Muscle of leg (tissue), 11 donors: ENCODE measurements around the gene LPCAT1. TPM values are rescaled to one million over a fixed set of nuclear protein-coding genes. Genes with fewer than 3 reads are reported as not detected.
A peak's percentile ranks its signal among the peaks of the same experiment; 100 is the strongest.

Source experiments
- DNase-seq: peaks from one replicate; pipeline ENCODE4 v3.0.0; 2013
- H3K27ac ChIP-seq: one replicate; pipeline ENCODE4 v1.5.1; 2013; ENCODE audit warnings: mild to moderate bottlenecking, low read length, control low read depth
- H3K27me3 ChIP-seq: one replicate; pipeline ENCODE4 v1.6.1; 2013; ENCODE audit warnings: low read length; ENCODE audit not compliant: control insufficient read depth, insufficient read depth
- H3K36me3 ChIP-seq: one replicate; pipeline ENCODE4 v1.6.1; 2013; ENCODE audit warnings: low read length; ENCODE audit not compliant: control insufficient read depth, insufficient read depth
- H3K4me1 ChIP-seq: one replicate; pipeline ENCODE4 v1.6.1; 2013; ENCODE audit warnings: low read length; ENCODE audit not compliant: control insufficient read depth, insufficient read depth
- H3K4me3 ChIP-seq: one replicate; pipeline ENCODE4 v1.5.1; 2013; ENCODE audit warnings: low read length, control low read depth
- H3K9me3 ChIP-seq: replicated peaks from 2 replicates; pipeline ENCODE4 v1.6.1; 2013; ENCODE audit warnings: low read depth, low read length; ENCODE audit not compliant: control insufficient read depth
- WGBS: methylation state at CpG from one replicate; pipeline ENCODE4 v1.1.5; 2013; ENCODE audit warnings: missing lambda C conversion rate; ENCODE audit not compliant: insufficient coverage; 5-methylcytosine and 5-hydroxymethylcytosine counted together
- polyA plus RNA-seq, 8 donors: library from polyadenylated mRNA; unstranded; fragments of 120-200 nt; gene quantifications; one replicate each; pipeline versions ENCODE4 v1.2.1 to v1.2.3, GENCODE V29; 2013; ENCODE audit warnings: inconsistent platforms in 1 of 8, low replicate concordance in 1 of 8; ENCODE audit not compliant: insufficient read length in 8 of 8, insufficient read depth in 1 of 8
- total RNA-seq: library from RNA; stranded (reverse); fragments of 120-200 nt; gene quantifications from one replicate; pipeline ENCODE4 v1.2.4, GENCODE V29; 2013

The LPCAT1 gene
- total and polyA plus RNA-seq, 9 donors, result 23.6 to 47.6 (median 34.1) TPM

- H3K4me1 ChIP-seq, result peaks cover 54% of the 10 kb centered on the region
Observed at GRCh38 chr5:1503241-1504068, 20.3 kb downstream of the LPCAT1 start.

GRCh38 chr5:1502737-1503120, 21.0 kb downstream of the LPCAT1 start:
- H3K4me3 ChIP-seq, result no peak overlapping the region
- WGBS, result 96% methylated on average over 9 of the region's 10 CpGs
- no peak for DNase-seq
- H3K36me3 ChIP-seq, result peaks cover 14% of the 10 kb centered on the region
- no peaks in the 10 kb centered on the region for H3K27me3 ChIP-seq
- peaks cover 59% of the 10 kb centered on the region for H3K4me1 ChIP-seq
- no peaks in the 10 kb centered on the region for H3K9me3 ChIP-seq
- peak overlapping the region; percentile 45 for H3K27ac ChIP-seq

More at GRCh38 chr5:1503241-1504068, 20.3 kb downstream of the LPCAT1 start:
- no peaks in the 10 kb centered on the region for H3K27me3 ChIP-seq
- H3K36me3 ChIP-seq, result peaks cover 17% of the 10 kb centered on the region
- H3K4me3 ChIP-seq, result no peak overlapping the region
- H3K27ac ChIP-seq, result peak overlapping the region; percentile 45
- WGBS, result 69% methylated on average over 18 of the region's 24 CpGs
- no peaks in the 10 kb centered on the region for H3K9me3 ChIP-seq
- DNase-seq, result peak; percentile 78

- Histone ChIP-seq H3K4me1 (peaks cover 64% of the 10 kb centered on the region), H3K9me3 (no peaks in the 10 kb centered on the region), H3K4me3 (no peak overlapping the region), H3K27ac (no peak overlapping the region), H3K27me3 (no peaks in the 10 kb centered on the region), H3K36me3 (peaks cover 14% of the 10 kb centered on the region)
- DNase-seq, result peak; percentile 60
- 87% methylated on average over 18 of the region's 23 CpGs for WGBS
Observed at GRCh38 chr5:1502046-1502736, 21.6 kb downstream of the LPCAT1 start.

- 94% methylated on average over 27 of the region's 28 CpGs for WGBS
- H3K27ac ChIP-seq, result no peak overlapping the region
- peaks cover 66% of the 10 kb centered on the region for H3K4me1 ChIP-seq
- H3K36me3 ChIP-seq, result peaks cover 9% of the 10 kb centered on the region
- no peaks in the 10 kb centered on the region for H3K9me3 ChIP-seq
- H3K4me3 ChIP-seq, result no peak overlapping the region
- no peaks in the 10 kb centered on the region for H3K27me3 ChIP-seq
- DNase-seq, result no peak
Observed at GRCh38 chr5:1501372-1502045, 22.3 kb downstream of the LPCAT1 start.

GRCh38 chr5:1500411-1501091, 23.2 kb downstream of the LPCAT1 start:
- no peak overlapping the region for H3K4me3 ChIP-seq
- peaks cover 13% of the 10 kb centered on the region for H3K36me3 ChIP-seq
- DNase-seq, result peak; percentile 88
- H3K9me3 ChIP-seq, result no peaks in the 10 kb centered on the region
- 26% methylated on average over 16 of the region's 16 CpGs for WGBS
- no peaks in the 10 kb centered on the region for H3K27me3 ChIP-seq
- H3K4me1 ChIP-seq, result peaks cover 58% of the 10 kb centered on the region
- H3K27ac ChIP-seq, result no peak overlapping the region

- Histone ChIP-seq H3K27ac (peak overlapping the region; percentile 20), H3K36me3 (peaks cover 15% of the 10 kb centered on the region), H3K4me3 (no peak overlapping the region), H3K4me1 (peaks cover 58% of the 10 kb centered on the region), H3K9me3 (no peaks in the 10 kb centered on the region), H3K27me3 (no peaks in the 10 kb centered on the region)
- WGBS, result 33% methylated on average over 1 of the region's 10 CpGs
- DNase-seq, result no peak
Observed at GRCh38 chr5:1499851-1500250, 23.9 kb downstream of the LPCAT1 start.

GRCh38 chr5:1498623-1499416, 24.9 kb downstream of the LPCAT1 start:
- Histone ChIP-seq H3K27me3 (no peaks in the 10 kb centered on the region), H3K9me3 (no peaks in the 10 kb centered on the region), H3K4me1 (peaks cover 54% of the 10 kb centered on the region), H3K4me3 (no peak overlapping the region), H3K27ac (no peak overlapping the region), H3K36me3 (peaks cover 25% of the 10 kb centered on the region)
- WGBS, result 82% methylated on average over 11 of the region's 17 CpGs
- DNase-seq, result no peak

- Histone ChIP-seq H3K4me3 (no peak overlapping the region), H3K9me3 (no peaks in the 10 kb centered on the region), H3K27me3 (no peaks in the 10 kb centered on the region), H3K36me3 (peaks cover 33% of the 10 kb centered on the region), H3K4me1 (peaks cover 50% of the 10 kb centered on the region), H3K27ac (no peak overlapping the region)
- peak; percentile 84 for DNase-seq
- WGBS, result 55% methylated on average over 8 of the region's 18 CpGs
Observed at GRCh38 chr5:1497795-1498622, 25.8 kb downstream of the LPCAT1 start.
